Spleen (tissue), 11 donors: ENCODE data around the gene TSC22D3. TPM values are rescaled to one million over a fixed set of nuclear protein-coding genes. Genes with fewer than 3 reads are reported as not detected.
A peak's percentile ranks its signal among the peaks of the same experiment; 100 is the strongest.
"Not testable (repeated sequence)": the region's sequence is repeated elsewhere in the genome, so short reads cannot be mapped to it uniquely, and the experiment has no call there.

Experiments
- DNase-seq: peaks from one replicate; pipeline ENCODE4 v3.0.0-alpha.2; 2020
- H3K27ac ChIP-seq, 8 donors: fragments of 200-600 bp; sonication (generic) in 7 of 8; 1 replicate in 4 of 8; 2 replicates in 4 of 8; pipeline versions ENCODE4 v1.5.0 to v1.8.0; 2016 to 2021; ENCODE audit warnings: inconsistent platforms in 4 of 8, mild to moderate bottlenecking in 4 of 8, moderate library complexity in 1 of 8
- H3K27me3 ChIP-seq, 7 donors: fragments of 200-600 bp; sonication (generic) in 6 of 7; replicated peaks in 1 of 7; 1 replicate in 4 of 7; 2 replicates in 3 of 7; pipeline versions ENCODE4 v1.5.0 to v1.8.0; 2016 to 2021; ENCODE audit warnings: inconsistent platforms in 3 of 7, mild to moderate bottlenecking in 1 of 7
- H3K36me3 ChIP-seq, 6 donors: fragments of 200-600 bp; sonication (generic) in 5 of 6; 1 replicate in 4 of 6; 2 replicates in 2 of 6; pipeline versions ENCODE4 v1.5.0 to v1.8.0; 2016 to 2021; ENCODE audit warnings: inconsistent platforms in 2 of 6
- H3K4me1 ChIP-seq, 6 donors: fragments of 200-600 bp; sonication (generic) in 5 of 6; 1 replicate in 3 of 6; 2 replicates in 3 of 6; pipeline versions ENCODE4 v1.5.0 to v1.8.0; 2016 to 2021; ENCODE audit warnings: inconsistent platforms in 3 of 6
- H3K4me3 ChIP-seq, 8 donors: fragments of 200-600 bp; sonication (generic) in 7 of 8; 1 replicate in 4 of 8; 2 replicates in 4 of 8; pipeline versions ENCODE4 v1.5.0 to v1.8.0; 2016 to 2021; ENCODE audit warnings: inconsistent platforms in 4 of 8, mild to moderate bottlenecking in 4 of 8, moderate library complexity in 2 of 8
- H3K9me3 ChIP-seq, 8 donors: fragments of 200-600 bp; sonication (generic) in 7 of 8; 1 replicate in 4 of 8; 2 replicates in 4 of 8; pipeline versions ENCODE4 v1.5.0 to v1.8.0; 2016 to 2021; ENCODE audit warnings: inconsistent platforms in 4 of 8
- POLR2A ChIP-seq, 3 donors: fragments of 450-650 bp; IDR thresholded peaks; one replicate each; pipeline ENCODE4 v1.5.1; 2017; ENCODE audit warnings: antibody characterized with exemption in 3 of 3, mild to moderate bottlenecking in 1 of 3
- POLR2AphosphoS5 ChIP-seq, 3 donors: sonication (generic); formaldehyde crosslinking; IDR thresholded peaks; one replicate each; pipeline ENCODE4 v1.5.1; 2017; ENCODE audit warnings: antibody characterized with exemption in 3 of 3
- WGBS, 5 donors: extraction: QIAGEN DNeasy Blood & Tissue Kit in 3 of 5; methylation state at CpG; one replicate each; pipeline versions ENCODE4 v1.1.5 to v1.1.7; 2013 to 2018; 5-methylcytosine and 5-hydroxymethylcytosine counted together
- intact Hi-C: fragments of 100-400 bp; cut with DNase I; formaldehyde crosslinking; loops from one replicate; pipeline ENCODE4 v1.15.0; 2023; ENCODE audit warnings: low total_unique reads
- polyA plus RNA-seq, 3 donors: library from polyadenylated mRNA; stranded (reverse); fragments of 200-250 nt; gene quantifications; one replicate each; pipeline ENCODE4 v1.2.1, GENCODE V29; 2013
- total RNA-seq, 7 donors: library from RNA; depleted of rRNA in 3 of 7; stranded (reverse); fragments of >200 nt in 3 of 7; fragmentation: NEBNext Ultra II Directional in 4 of 7; extraction: Animal tissue kit (Norgen Biotek cat#: 25700) in 4 of 7; gene quantifications; one replicate each; pipeline versions ENCODE4 v1.1.0 to v1.2.1, GENCODE V29; 2016 to 2021
- TF ChIP-seq, protein P1 (sequence below), 11 experiments: fragments of 200-600 bp in 7 of 11; fragments of 450-650 bp in 4 of 11; sonication (generic) in 4 of 11; IDR thresholded peaks in 8 of 11; conservative IDR thresholded peaks in 3 of 11; 1 replicate in 7 of 11; 2 replicates in 4 of 11; pipeline versions ENCODE4 v1.4.0 to v1.8.0; 2016 to 2021; ENCODE audit warnings: antibody characterized with exemption in 11 of 11, inconsistent platforms in 4 of 11, mild to moderate bottlenecking in 1 of 11
- donor health status: healthy with polysubstance abuse.
- donor health status: DM: no; HTN: no; CAD: no; lungs with moderate emphysema.
- donor health status: DM: no; HTN: no; CAD: no.
- donor health status: Bipolar disorder and iron deficiency.
- donor health status: healthy.
- donor health status: DM: no; HTN: no; CAD: no.
- donor health status: DM: yes; HTN: yes; CAD: no.

TSC22D3 gene
- total and polyA plus RNA-seq, 10 donors: 91.7 to 579 (median 297) TPM

DNA sequence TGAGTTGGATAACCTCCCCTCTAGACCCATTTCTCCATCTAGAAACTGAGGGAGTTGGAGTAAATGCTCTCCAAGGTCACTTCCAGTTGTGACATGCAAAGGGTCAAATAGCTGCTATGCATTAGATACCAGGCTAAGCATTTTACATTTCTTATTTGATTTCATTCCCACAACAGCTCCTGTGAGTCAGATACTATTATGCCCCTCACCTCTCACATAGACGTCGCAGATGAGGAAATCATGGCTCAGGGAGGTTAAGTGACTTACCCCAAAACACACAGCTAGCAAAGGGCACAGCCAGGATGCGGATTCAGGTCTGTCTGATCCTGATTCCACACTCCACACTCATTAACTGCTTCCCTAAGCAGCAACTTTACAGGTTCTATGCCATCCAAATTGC lies 89.6 kb downstream of the TSC22D3 start:
- TF ChIP-seq POLR2AphosphoS5 (IDR thresholded peaks at IDR 0.05): no peak
- TF ChIP-seq POLR2A (IDR thresholded peaks at IDR 0.05): no peak
- TF ChIP-seq, protein P1, sequence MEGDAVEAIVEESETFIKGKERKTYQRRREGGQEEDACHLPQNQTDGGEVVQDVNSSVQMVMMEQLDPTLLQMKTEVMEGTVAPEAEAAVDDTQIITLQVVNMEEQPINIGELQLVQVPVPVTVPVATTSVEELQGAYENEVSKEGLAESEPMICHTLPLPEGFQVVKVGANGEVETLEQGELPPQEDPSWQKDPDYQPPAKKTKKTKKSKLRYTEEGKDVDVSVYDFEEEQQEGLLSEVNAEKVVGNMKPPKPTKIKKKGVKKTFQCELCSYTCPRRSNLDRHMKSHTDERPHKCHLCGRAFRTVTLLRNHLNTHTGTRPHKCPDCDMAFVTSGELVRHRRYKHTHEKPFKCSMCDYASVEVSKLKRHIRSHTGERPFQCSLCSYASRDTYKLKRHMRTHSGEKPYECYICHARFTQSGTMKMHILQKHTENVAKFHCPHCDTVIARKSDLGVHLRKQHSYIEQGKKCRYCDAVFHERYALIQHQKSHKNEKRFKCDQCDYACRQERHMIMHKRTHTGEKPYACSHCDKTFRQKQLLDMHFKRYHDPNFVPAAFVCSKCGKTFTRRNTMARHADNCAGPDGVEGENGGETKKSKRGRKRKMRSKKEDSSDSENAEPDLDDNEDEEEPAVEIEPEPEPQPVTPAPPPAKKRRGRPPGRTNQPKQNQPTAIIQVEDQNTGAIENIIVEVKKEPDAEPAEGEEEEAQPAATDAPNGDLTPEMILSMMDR (IDR thresholded peaks at IDR 0.05 in 8 of 11, conservative IDR thresholded peaks at IDR 0.05 in 3 of 11): no peak
- H3K4me3 ChIP-seq: no peak overlapping the region
- H3K27me3 ChIP-seq: peaks cover 0 to 3% (median 0%) of the 10 kb centered on the region in 7 donors
- intact Hi-C loops: no loop called here
- peaks cover 3 to 55% (median 38%) of the 10 kb centered on the region in 6 donors for H3K4me1 ChIP-seq
- peak overlapping the region in 3 of 8 donors; percentile 72 to 88 (median 78) for H3K27ac ChIP-seq
- DNase-seq: no peak
- H3K36me3 ChIP-seq: no peaks in the 10 kb centered on the region
- no peaks in the 10 kb centered on the region for H3K9me3 ChIP-seq
- WGBS, 5 donors: 60 to 80% (median 62%) methylated on average over 3 of the region's 3 CpGs

DNA sequence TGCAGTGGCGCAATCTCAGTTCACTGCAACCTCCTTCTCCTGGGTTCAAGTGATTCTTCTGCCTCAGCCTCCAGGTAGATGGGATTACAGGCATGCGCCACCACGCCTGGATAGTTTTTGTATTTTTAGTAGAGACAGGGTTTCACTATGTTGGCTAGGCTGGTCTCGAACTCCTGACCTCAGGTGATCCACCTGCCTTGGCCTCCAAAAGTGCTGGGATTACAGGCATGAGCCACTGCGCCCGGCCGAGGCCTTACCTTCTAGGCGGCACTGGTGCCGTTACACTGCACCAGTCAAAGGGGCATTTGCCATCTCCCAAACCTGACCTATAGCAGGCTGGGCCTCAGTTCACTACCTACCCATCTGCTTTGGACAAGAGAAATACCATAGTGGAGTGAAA lies 90.0 kb downstream of the TSC22D3 start:
- H3K9me3 ChIP-seq, DNase-seq, intact Hi-C loops, H3K27me3 ChIP-seq, H3K36me3 ChIP-seq: not testable (repeated sequence)
- peak overlapping the region in 1 of 8 donors; percentile 8 for H3K4me3 ChIP-seq
- peaks cover 3 to 53% (median 38%) of the 10 kb centered on the region in 6 donors for H3K4me1 ChIP-seq
- 57 to 94% (median 93%) methylated on average over 1 to 9 of the region's 9 CpGs for WGBS, 5 donors
- peak overlapping the region in 6 of 8 donors; percentile 29 to 88 (median 70) for H3K27ac ChIP-seq

DNA sequence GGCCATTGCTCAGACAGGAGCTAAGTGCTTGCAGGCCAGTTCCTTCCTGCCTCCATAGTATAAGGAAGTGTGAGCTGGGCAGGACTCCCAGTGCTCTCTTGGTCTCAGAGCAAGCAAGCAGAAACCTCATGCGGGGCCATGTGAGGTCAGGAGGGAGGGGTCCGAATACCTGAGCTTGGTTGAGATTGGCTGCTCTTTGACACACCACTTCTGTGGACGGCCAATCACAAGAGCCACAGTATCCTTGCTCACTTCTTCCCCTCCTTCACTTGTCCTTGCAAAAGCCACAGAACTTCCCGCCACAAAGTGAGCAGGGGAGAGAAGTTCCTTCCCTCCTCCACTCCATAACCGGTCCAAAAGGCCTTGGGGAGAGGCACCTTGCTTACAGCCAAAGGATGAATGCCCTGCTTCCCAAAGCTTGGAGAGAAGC lies 90.6 kb downstream of the TSC22D3 start:
- H3K27ac ChIP-seq: peak overlapping the region in 7 of 8 donors; percentile 29 to 88 (median 68)
- 11 to 28% (median 23%) methylated on average over 3 to 5 of the region's 5 CpGs for WGBS, 5 donors
- peaks cover 3 to 52% (median 38%) of the 10 kb centered on the region in 6 donors for H3K4me1 ChIP-seq
- no peaks in the 10 kb centered on the region for H3K9me3 ChIP-seq
- peaks cover 0 to 3% (median 0%) of the 10 kb centered on the region in 7 donors for H3K27me3 ChIP-seq
- H3K36me3 ChIP-seq: no peaks in the 10 kb centered on the region
- peak; percentile 85 for DNase-seq
- TF ChIP-seq POLR2AphosphoS5 (IDR thresholded peaks at IDR 0.05) (peak in 2 of 3 donors; percentile 58 to 66), POLR2A (IDR thresholded peaks at IDR 0.05) (no peak)
- peak overlapping the region in 1 of 8 donors; percentile 8 for H3K4me3 ChIP-seq
- intact Hi-C loops: no loop called here

DNA sequence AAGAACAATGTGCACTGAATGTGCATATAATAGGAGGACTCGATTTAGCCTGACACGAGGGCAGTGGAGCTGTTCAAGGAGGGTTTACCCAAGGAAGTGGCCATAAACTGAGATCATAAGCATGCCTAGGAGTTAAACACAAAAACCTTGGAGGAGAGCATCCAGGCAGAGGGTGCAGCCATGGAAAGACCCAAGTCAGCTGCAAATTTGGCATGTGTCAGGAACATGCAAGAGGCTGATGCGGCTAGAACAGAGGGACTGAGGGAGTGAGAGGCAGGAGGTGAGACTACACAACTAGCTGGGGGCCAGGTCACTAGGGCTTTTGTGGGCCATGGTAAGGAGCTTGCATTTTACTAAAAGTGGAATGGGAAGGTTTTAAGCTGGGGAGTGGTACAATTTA lies 91.7 kb downstream of the TSC22D3 start:
- Histone ChIP-seq H3K4me1 (peaks cover 3 to 61% (median 46%) of the 10 kb centered on the region in 6 donors), H3K4me3 (no peak overlapping the region), H3K9me3 (no peaks in the 10 kb centered on the region), H3K27me3 (peaks cover 0 to 7% (median 0%) of the 10 kb centered on the region in 7 donors), H3K36me3 (no peaks in the 10 kb centered on the region), H3K27ac (peak overlapping the region in 5 of 8 donors; percentile 48 to 88 (median 72))
- TF ChIP-seq, protein P1 (IDR thresholded peaks at IDR 0.05 in 8 of 11, conservative IDR thresholded peaks at IDR 0.05 in 3 of 11): no peak
- no peak for TF ChIP-seq POLR2A (IDR thresholded peaks at IDR 0.05)
- DNase-seq: no peak
- intact Hi-C loops: no loop called here
- WGBS, 5 donors: 72 to 86% (median 80%) methylated on average over 3 of the region's 3 CpGs

DNA sequence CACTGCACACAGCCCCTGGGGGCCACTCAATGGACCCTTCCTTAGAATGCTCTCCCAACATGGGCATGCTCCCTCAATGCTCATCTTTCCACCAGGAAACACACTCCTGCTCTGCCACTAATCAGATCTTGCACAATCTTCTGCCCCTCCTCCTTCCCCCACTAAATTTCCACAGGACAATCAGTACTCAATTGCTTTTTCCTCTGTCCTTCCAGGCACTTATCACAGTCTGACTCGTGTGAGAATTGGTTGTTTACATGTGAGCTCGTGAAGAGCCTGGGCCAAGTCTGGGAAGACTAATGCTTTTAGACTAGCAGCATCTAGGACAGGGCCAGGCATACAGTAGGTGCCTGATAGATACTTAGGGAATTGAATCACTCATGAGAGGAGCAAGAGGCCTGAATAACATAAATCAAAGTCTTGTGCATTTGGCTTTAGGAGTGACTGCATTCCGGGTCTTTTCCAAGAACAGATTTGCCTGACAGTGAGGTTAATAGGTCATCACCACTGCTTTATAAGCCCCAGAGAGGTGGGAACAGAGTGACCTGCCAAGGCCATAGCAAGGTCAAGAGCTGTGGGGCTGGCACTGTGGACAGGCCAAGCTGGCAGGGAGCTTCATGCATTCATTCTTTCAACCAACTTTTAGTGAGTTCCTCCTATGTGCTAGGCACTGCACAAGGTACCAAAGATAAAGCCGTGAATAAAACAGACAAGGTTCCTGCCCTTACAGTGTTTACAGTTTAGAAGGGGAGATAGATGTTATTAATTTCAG lies 92.3 kb downstream of the TSC22D3 start:
- Histone ChIP-seq H3K27me3 (peaks cover 0 to 10% (median 0%) of the 10 kb centered on the region in 7 donors), H3K4me3 (no peak overlapping the region), H3K9me3 (no peaks in the 10 kb centered on the region), H3K27ac (peak overlapping the region in 5 of 8 donors; percentile 35 to 88 (median 72)), H3K36me3 (no peaks in the 10 kb centered on the region), H3K4me1 (peaks cover 3 to 67% (median 51%) of the 10 kb centered on the region in 6 donors)
- intact Hi-C loops: no loop called here
- DNase-seq: no peak
- peak in 1 of 3 donors; percentile 68 for TF ChIP-seq POLR2AphosphoS5 (IDR thresholded peaks at IDR 0.05)
- TF ChIP-seq, protein P1 (IDR thresholded peaks at IDR 0.05 in 8 of 11, conservative IDR thresholded peaks at IDR 0.05 in 3 of 11): no peak
- 43 to 60% (median 57%) methylated on average over 4 of the region's 4 CpGs for WGBS, 5 donors
